ENCODE results near the gene TSPAN1. TPM values are rescaled to one million over a fixed set of nuclear protein-coding genes. Genes with fewer than 3 reads are reported as not detected.

Gene TSPAN1
- total RNA-seq, 1 experiment from 2014 or later = 134 TPM

GRCh38 chr1:46158312-46159281 is 16.3 kb upstream of the TSPAN1 start:
- no peaks in the 10 kb centered on the region for H3K27me3 ChIP-seq (ENCODE audit: insufficient read depth, low read depth)
- no peak overlapping the region for H2AFZ ChIP-seq
- no peaks in the 10 kb centered on the region for H3F3A ChIP-seq (ENCODE audit: insufficient read depth, low read depth)
- ChIA-PET CTCF (no interaction called here), POLR2A (ENCODE audit: unreplicated experiment) (interaction anchor here (0.7 kb wide), 1 partner anchor 266 kb away, joined by 4 read pairs; no protein-coding TSS in a partner anchor)
- H3K79me2 ChIP-seq (ENCODE audit: low read depth) = no peaks in the 10 kb centered on the region
- H3K36me3 ChIP-seq (ENCODE audit: low read depth) = no peaks in the 10 kb centered on the region
- DNase-seq = no peak
- H3K4me2 ChIP-seq = no peak overlapping the region
- no peak overlapping the region for H3K27ac ChIP-seq
- BruUV-seq (replicated peaks) = no TSS peak
- H4K20me1 ChIP-seq (ENCODE audit: insufficient read depth) = no peaks in the 10 kb centered on the region
- no peaks in the 10 kb centered on the region for H3K9me2 ChIP-seq (ENCODE audit: insufficient read depth)
- no peak for TF ChIP-seq EZH2 (IDR thresholded peaks at IDR 0.05; ENCODE audit: low read depth)
- no peak for TF ChIP-seq CTCF (conservative IDR thresholded peaks at IDR 0.05)
- peaks cover 8% of the 10 kb centered on the region; the same call in 1 of the 2 replicates for H3K4me1 ChIP-seq (replicated peaks; ENCODE audit: insufficient read depth)
- H3K9me3 ChIP-seq (ENCODE audit: insufficient read depth, low read depth) = no peaks in the 10 kb centered on the region
- intact Hi-C loops (cut with micrococcal nuclease; ENCODE audit: unreplicated experiment) = no loop called here
- H3K4me3 ChIP-seq = no peak overlapping the region

- H3K27ac ChIP-seq = no peak overlapping the region
- intact Hi-C loops (cut with micrococcal nuclease; ENCODE audit: unreplicated experiment) = no loop called here
- CTCF ChIA-PET = no interaction called here
Observed at GRCh38 chr1:46159516-46159915, 15.4 kb upstream of the TSPAN1 start.

GRCh38 chr1:46160212-46160611 is 14.7 kb upstream of the TSPAN1 start:
- peaks cover 4% of the 10 kb centered on the region; the same call in 1 of the 2 replicates for H3K4me1 ChIP-seq (replicated peaks; ENCODE audit: insufficient read depth)
- BruUV-seq (replicated peaks) = no TSS peak
- no peaks in the 10 kb centered on the region for H3K79me2 ChIP-seq (ENCODE audit: low read depth)
- no peaks in the 10 kb centered on the region for H3F3A ChIP-seq (ENCODE audit: insufficient read depth, low read depth)
- H3K4me2 ChIP-seq = no peak overlapping the region
- DNase-seq = no peak
- H2AFZ ChIP-seq = no peak overlapping the region
- no peaks in the 10 kb centered on the region for H3K27me3 ChIP-seq (ENCODE audit: insufficient read depth, low read depth)
- intact Hi-C loops (cut with micrococcal nuclease; ENCODE audit: unreplicated experiment) = no loop called here
- no peaks in the 10 kb centered on the region for H4K20me1 ChIP-seq (ENCODE audit: insufficient read depth)
- TF ChIP-seq CTCF (conservative IDR thresholded peaks at IDR 0.05) (no peak), EZH2 (IDR thresholded peaks at IDR 0.05; ENCODE audit: low read depth) (no peak)
- no peaks in the 10 kb centered on the region for H3K36me3 ChIP-seq (ENCODE audit: low read depth)
- no peaks in the 10 kb centered on the region for H3K9me2 ChIP-seq (ENCODE audit: insufficient read depth)
- ChIA-PET POLR2A (ENCODE audit: unreplicated experiment) (no interaction called here), CTCF (no interaction called here)
- no peaks in the 10 kb centered on the region for H3K9me3 ChIP-seq (ENCODE audit: insufficient read depth, low read depth)
- no peak overlapping the region for H3K27ac ChIP-seq
- H3K4me3 ChIP-seq = no peak overlapping the region

More at GRCh38 chr1:46159516-46159915, 15.4 kb upstream of the TSPAN1 start:
- no peaks in the 10 kb centered on the region for H3K9me2 ChIP-seq (ENCODE audit: insufficient read depth)
- DNase-seq = no peak
- H3K4me2 ChIP-seq = no peak overlapping the region
- H2AFZ ChIP-seq = no peak overlapping the region
- no peaks in the 10 kb centered on the region for H3K36me3 ChIP-seq (ENCODE audit: low read depth)
- H3K27me3 ChIP-seq (ENCODE audit: insufficient read depth, low read depth) = no peaks in the 10 kb centered on the region
- H3K79me2 ChIP-seq (ENCODE audit: low read depth) = no peaks in the 10 kb centered on the region
- H3K4me1 ChIP-seq (replicated peaks; ENCODE audit: insufficient read depth) = peaks cover 8% of the 10 kb centered on the region; the same call in 1 of the 2 replicates
- H3K4me3 ChIP-seq = no peak overlapping the region
- H3F3A ChIP-seq (ENCODE audit: insufficient read depth, low read depth) = no peaks in the 10 kb centered on the region
- TF ChIP-seq CTCF (conservative IDR thresholded peaks at IDR 0.05) (no peak), EZH2 (IDR thresholded peaks at IDR 0.05; ENCODE audit: low read depth) (no peak)
- H4K20me1 ChIP-seq (ENCODE audit: insufficient read depth) = no peaks in the 10 kb centered on the region
- no TSS peak for BruUV-seq (replicated peaks)
- POLR2A ChIA-PET (ENCODE audit: unreplicated experiment) = interaction anchor here (0.7 kb wide), 1 partner anchor 267 kb away, joined by 4 read pairs; no protein-coding TSS in a partner anchor
- no peaks in the 10 kb centered on the region for H3K9me3 ChIP-seq (ENCODE audit: insufficient read depth, low read depth)
